Adrenal gland (tissue), 5 donors: Measurements from ENCODE around the gene GNAT1.

Source experiments
- POLR2A ChIP-seq, 2 donors: fragments of 450-650 bp; IDR thresholded peaks; one replicate each; pipeline ENCODE4 v1.6.1; 2017; ENCODE audit warnings: antibody characterized with exemption in 2 of 2, mild to moderate bottlenecking in 2 of 2, moderate library complexity in 1 of 2
- TF ChIP-seq, protein P1 (sequence below), 6 experiments: fragments of 450-650 bp in 4 of 6; fragments of 200-600 bp in 2 of 6; sonication (generic) in 1 of 6; IDR thresholded peaks; 1 replicate in 5 of 6; 2 replicates in 1 of 6; pipeline versions ENCODE4 v1.5.1 to v1.8.0; 2016 to 2021; ENCODE audit warnings: antibody characterized with exemption in 6 of 6, mild to moderate bottlenecking in 2 of 6, moderate library complexity in 1 of 6
- donor health status: DM: no; HTN: no; CAD: no.

DNA sequence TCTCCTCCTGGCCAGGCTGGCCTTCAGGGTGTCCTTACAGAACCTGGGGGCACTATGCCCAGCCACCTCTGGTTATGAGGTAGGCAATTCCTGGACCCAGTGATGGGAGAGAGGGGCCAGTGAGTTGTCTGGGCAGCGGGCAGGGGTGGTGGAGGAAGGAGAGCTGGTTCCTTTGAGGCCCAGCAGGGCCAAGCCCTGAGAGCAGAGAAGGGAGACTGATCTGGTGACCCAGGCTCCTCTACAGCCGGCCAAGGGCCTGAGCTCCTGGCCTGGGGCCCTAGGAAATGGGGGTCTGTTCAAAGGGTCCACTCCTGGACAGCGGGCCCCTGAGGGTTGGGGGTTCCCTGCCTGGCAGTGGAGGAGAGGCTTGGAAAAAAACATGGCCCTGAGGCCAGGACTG lies 21.6 kb downstream of the GNAT1 start:
- TF ChIP-seq POLR2A (IDR thresholded peaks at IDR 0.05): no peak
- TF ChIP-seq, protein P1, sequence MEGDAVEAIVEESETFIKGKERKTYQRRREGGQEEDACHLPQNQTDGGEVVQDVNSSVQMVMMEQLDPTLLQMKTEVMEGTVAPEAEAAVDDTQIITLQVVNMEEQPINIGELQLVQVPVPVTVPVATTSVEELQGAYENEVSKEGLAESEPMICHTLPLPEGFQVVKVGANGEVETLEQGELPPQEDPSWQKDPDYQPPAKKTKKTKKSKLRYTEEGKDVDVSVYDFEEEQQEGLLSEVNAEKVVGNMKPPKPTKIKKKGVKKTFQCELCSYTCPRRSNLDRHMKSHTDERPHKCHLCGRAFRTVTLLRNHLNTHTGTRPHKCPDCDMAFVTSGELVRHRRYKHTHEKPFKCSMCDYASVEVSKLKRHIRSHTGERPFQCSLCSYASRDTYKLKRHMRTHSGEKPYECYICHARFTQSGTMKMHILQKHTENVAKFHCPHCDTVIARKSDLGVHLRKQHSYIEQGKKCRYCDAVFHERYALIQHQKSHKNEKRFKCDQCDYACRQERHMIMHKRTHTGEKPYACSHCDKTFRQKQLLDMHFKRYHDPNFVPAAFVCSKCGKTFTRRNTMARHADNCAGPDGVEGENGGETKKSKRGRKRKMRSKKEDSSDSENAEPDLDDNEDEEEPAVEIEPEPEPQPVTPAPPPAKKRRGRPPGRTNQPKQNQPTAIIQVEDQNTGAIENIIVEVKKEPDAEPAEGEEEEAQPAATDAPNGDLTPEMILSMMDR (IDR thresholded peaks at IDR 0.05): no peak
